Stomach (tissue), 9 donors: ENCODE data around the gene SCARB1. TPM values are rescaled to one million over a fixed set of nuclear protein-coding genes. Genes with fewer than 3 reads are reported as not detected.

Experiments
- DNase-seq, 2 donors: peaks; one replicate each; pipeline versions ENCODE4 v3.0.0 to v3.0.0-alpha.2; 2013 to 2019
- H3K27ac ChIP-seq, 5 donors: fragments of 200-600 bp in 4 of 5; sonication (generic) in 4 of 5; one replicate each; pipeline ENCODE4 v1.5.1; 2013 to 2019; ENCODE audit warnings: mild to moderate bottlenecking in 1 of 5, moderate library complexity in 1 of 5
- H3K27me3 ChIP-seq, 3 donors: fragments of 200-600 bp; sonication (generic); one replicate each; pipeline ENCODE4 v1.5.1; 2017 to 2019; ENCODE audit warnings: mixed run types in 1 of 3
- H3K36me3 ChIP-seq, 4 donors: fragments of 200-600 bp; sonication (generic); 1 replicate in 3 of 4; 2 replicates in 1 of 4; pipeline ENCODE4 v1.5.1; 2016 to 2019
- H3K4me1 ChIP-seq, 4 donors: fragments of 200-600 bp; sonication (generic); one replicate each; pipeline ENCODE4 v1.5.1; 2016 to 2019
- H3K4me3 ChIP-seq, 4 donors: fragments of 200-600 bp; sonication (generic) in 3 of 4; one replicate each; pipeline ENCODE4 v1.5.1; 2016 to 2019; ENCODE audit warnings: mild to moderate bottlenecking in 1 of 4
- H3K9me3 ChIP-seq, 4 donors: fragments of 200-600 bp; sonication (generic); one replicate each; pipeline ENCODE4 v1.5.1; 2016 to 2019
- CTCF ChIP-seq, 7 experiments: fragments of 450-650 bp in 4 of 7; fragments of 200-600 bp in 3 of 7; sonication (generic) in 3 of 7; IDR thresholded peaks; one replicate each; pipeline ENCODE4 v1.5.1; 2016 to 2019; ENCODE audit warnings: antibody characterized with exemption in 7 of 7, control low read depth in 2 of 7, mild to moderate bottlenecking in 1 of 7
- EP300 ChIP-seq: sonication (generic); formaldehyde crosslinking; IDR thresholded peaks from one replicate; pipeline ENCODE4 v1.6.1; 2017; ENCODE audit warnings: antibody characterized with exemption
- POLR2A ChIP-seq, 4 donors: fragments of 450-650 bp; IDR thresholded peaks; one replicate each; pipeline ENCODE4 v1.6.1; 2016; ENCODE audit warnings: antibody characterized with exemption in 4 of 4, control low read depth in 2 of 4, mild to moderate bottlenecking in 1 of 4, moderate library complexity in 1 of 4
- POLR2AphosphoS5 ChIP-seq, 3 donors: sonication (generic); formaldehyde crosslinking; IDR thresholded peaks; one replicate each; pipeline ENCODE4 v1.6.1; 2016; ENCODE audit warnings: antibody characterized with exemption in 3 of 3
- WGBS, 5 donors: extraction: QIAGEN DNeasy Blood & Tissue Kit in 3 of 5; methylation state at CpG; one replicate each; pipeline versions ENCODE4 v1.1.5 to v1.1.7; 2013 to 2018; 5-methylcytosine and 5-hydroxymethylcytosine counted together
- intact Hi-C: fragments of 100-400 bp; cut with DNase I; formaldehyde crosslinking; loops from one replicate; pipeline ENCODE4 v1.15.1; 2023; ENCODE audit warnings: low total_unique reads
- polyA plus RNA-seq, 3 donors: library from polyadenylated mRNA; stranded (reverse); fragments of 200-250 nt; gene quantifications; one replicate each; pipeline ENCODE4 v1.2.3, GENCODE V29; 2013
- total RNA-seq, 5 donors: library from RNA; depleted of rRNA; stranded (reverse); fragments of >200 nt; gene quantifications; one replicate each; pipeline versions ENCODE4 v1.1.0 to v1.2.3, GENCODE V29; 2014 to 2016
- donor health status: healthy with polysubstance abuse.
- donor health status: Bipolar disorder and iron deficiency.
- donor health status: healthy.

The SCARB1 gene
- total and polyA plus RNA-seq, 8 donors: 2.9 to 63.7 (median 8.8) TPM

DNA sequence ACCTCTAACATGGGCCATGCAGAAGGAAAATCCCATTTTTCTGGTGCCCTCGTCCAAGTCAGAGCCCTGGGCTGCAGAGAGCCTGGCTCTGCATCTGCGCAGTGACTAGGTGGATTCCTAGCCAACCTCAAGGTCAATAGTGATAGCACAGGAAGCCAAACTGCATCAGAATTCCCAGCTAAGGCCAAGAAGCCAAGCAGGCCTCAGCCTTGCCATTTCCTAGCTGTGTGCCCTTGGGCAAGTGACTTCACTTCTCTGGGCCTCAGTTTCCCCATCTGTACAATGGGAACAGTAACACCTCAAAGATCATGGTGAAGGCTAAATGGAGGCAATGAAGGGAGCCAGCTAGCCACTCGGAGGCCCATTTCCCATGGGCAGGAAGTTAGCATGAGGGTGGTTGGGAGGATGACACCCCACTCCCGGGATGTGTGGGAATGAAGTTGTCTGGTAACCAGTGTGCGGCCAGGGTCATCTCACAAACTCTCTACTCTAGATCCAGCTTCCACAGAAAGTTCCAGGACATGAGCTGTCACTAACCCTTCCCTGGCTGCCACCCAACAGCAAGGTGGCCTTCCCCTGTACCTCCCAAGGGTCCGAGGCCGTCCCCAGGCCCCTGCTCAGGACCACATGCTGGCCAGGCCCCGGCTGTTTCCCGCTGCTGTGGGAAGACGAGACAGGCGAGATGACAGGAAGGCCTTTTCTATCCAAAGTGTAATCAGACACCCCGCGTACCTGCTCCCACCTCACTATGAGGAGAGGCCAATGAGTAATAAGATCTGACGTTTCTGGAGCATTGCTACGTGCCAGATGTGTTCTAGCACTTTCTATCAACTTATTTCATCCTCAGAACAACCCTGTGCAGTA is 125.7 kb downstream of the SCARB1 start:
- Histone ChIP-seq H3K9me3 (peaks cover 0 to 5% (median 0%) of the 10 kb centered on the region in 4 donors), H3K4me1 (peaks cover 44 to 68% (median 60%) of the 10 kb centered on the region in 4 donors), H3K27me3 (no peaks in the 10 kb centered on the region), H3K4me3 (no peak overlapping the region), H3K27ac (peak overlapping the region; percentile 8 to 91 (median 89)), H3K36me3 (no peaks in the 10 kb centered on the region)
- TF ChIP-seq POLR2A (IDR thresholded peaks at IDR 0.05): no peak
- no peak for TF ChIP-seq POLR2AphosphoS5 (IDR thresholded peaks at IDR 0.05)
- TF ChIP-seq EP300: no peak
- TF ChIP-seq CTCF (IDR thresholded peaks at IDR 0.05): no peak
- WGBS, 5 donors: 62 to 85% (median 72%) methylated on average over 14 to 15 of the region's 15 CpGs
- intact Hi-C loops: no loop called here
- DNase-seq: no peak

DNA sequence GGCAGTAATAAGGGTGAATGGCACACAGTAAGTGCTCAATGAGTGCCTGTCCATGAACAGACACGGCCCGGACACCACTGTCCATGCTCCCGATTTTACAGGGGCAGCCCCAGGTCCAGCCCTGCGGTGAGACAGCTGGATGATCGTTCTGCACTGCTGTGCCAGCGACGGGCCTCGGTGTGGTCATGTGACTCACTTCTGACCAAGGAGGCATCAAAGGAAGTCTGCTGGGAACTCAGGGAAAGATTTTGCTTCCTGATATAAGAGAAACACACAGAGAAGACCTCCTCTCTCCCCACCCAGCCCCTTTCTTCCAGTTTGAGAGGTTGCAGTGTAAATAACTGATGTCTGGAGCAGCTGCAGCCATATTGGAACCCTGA is 126.6 kb downstream of the SCARB1 start:
- Histone ChIP-seq H3K4me1 (peaks cover 37 to 68% (median 57%) of the 10 kb centered on the region in 4 donors), H3K27ac (peak overlapping the region in 4 of 5 donors; percentile 20 to 91 (median 80)), H3K27me3 (no peaks in the 10 kb centered on the region), H3K9me3 (peaks cover 0 to 5% (median 0%) of the 10 kb centered on the region in 4 donors), H3K4me3 (no peak overlapping the region), H3K36me3 (no peaks in the 10 kb centered on the region)
- no peak for DNase-seq
- TF ChIP-seq POLR2AphosphoS5 (IDR thresholded peaks at IDR 0.05) (peak in 1 of 3 donors; percentile 33), POLR2A (IDR thresholded peaks at IDR 0.05) (no peak)
- intact Hi-C loops: no loop called here
- 32 to 81% (median 52%) methylated on average over 8 of the region's 8 CpGs for WGBS, 5 donors

GRCh38 chr12:124736115-124737039 is 127.3 kb downstream of the SCARB1 start:
- Histone ChIP-seq H3K36me3 (no peaks in the 10 kb centered on the region), H3K4me1 (peaks cover 32 to 62% (median 53%) of the 10 kb centered on the region in 4 donors), H3K27me3 (no peaks in the 10 kb centered on the region), H3K9me3 (peaks cover 0 to 5% (median 0%) of the 10 kb centered on the region in 4 donors), H3K4me3 (no peak overlapping the region), H3K27ac (peak overlapping the region in 4 of 5 donors; percentile 20 to 91 (median 80))
- intact Hi-C loops: no loop called here
- no peak for TF ChIP-seq POLR2AphosphoS5 (IDR thresholded peaks at IDR 0.05)
- TF ChIP-seq EP300: no peak
- TF ChIP-seq POLR2A (IDR thresholded peaks at IDR 0.05): no peak
- no peak for TF ChIP-seq CTCF (IDR thresholded peaks at IDR 0.05)
- no peak for DNase-seq
- 57 to 77% (median 72%) methylated on average over 16 to 27 of the region's 27 CpGs for WGBS, 5 donors

DNA sequence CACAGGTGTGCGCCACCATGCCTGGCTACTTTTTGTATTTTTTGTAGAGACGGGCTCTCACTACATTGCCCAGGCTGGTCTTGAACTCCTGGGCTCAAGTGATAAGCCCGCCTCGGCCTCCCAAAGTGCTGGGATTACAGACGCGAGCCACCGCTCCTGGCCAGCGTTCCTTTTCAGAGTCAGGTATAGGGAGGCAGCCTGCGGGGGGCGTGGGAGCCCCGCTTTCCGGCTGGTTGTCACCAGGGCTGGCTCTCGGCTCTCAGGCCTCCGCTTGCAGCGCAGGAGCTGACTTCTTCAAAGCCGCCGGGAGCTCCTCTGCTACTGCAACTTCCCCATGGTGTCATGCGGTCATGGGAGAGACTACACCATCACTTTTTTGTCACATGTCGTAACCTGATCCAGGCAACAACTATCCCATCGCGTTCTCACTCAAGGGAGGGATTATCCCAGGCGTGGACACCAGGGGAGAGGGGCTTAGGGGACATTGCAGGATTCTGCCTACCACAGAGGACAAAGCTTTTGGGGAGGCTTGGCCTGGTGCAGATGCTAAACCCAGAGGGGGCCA is 129.4 kb downstream of the SCARB1 start:
- WGBS, 5 donors: 78 to 89% (median 86%) methylated on average over 17 to 22 of the region's 22 CpGs

More for the DNA sequence above, 129.4 kb downstream of the SCARB1 start:
- peaks cover 33 to 57% (median 46%) of the 10 kb centered on the region in 4 donors for H3K4me1 ChIP-seq
- H3K36me3 ChIP-seq: no peaks in the 10 kb centered on the region
- H3K9me3 ChIP-seq: no peaks in the 10 kb centered on the region
- TF ChIP-seq POLR2AphosphoS5 (IDR thresholded peaks at IDR 0.05) (no peak), CTCF (IDR thresholded peaks at IDR 0.05) (no peak), POLR2A (IDR thresholded peaks at IDR 0.05) (no peak), EP300 (no peak)
- no peak overlapping the region for H3K4me3 ChIP-seq
- no peak for DNase-seq
- H3K27me3 ChIP-seq: no peaks in the 10 kb centered on the region
- intact Hi-C loops: no loop called here
- H3K27ac ChIP-seq: peak overlapping the region in 4 of 5 donors; percentile 23 to 91 (median 49)
